HepG2 (cell line): Measurements from ENCODE around the gene ZBTB7B. TPM values are rescaled to one million over a fixed set of nuclear protein-coding genes. Genes with fewer than 3 reads are reported as not detected.

ENCODE experiments used
- FOXK1 ChIP-seq: sonication (generic); formaldehyde crosslinking; IDR thresholded peaks from 2 replicates; pipeline ENCODE4 v1.4.0; 2020; ENCODE audit warnings: low read depth, missing genetic modification reagents, borderline replicate concordance
- JARID2 ChIP-seq: sonication (generic); formaldehyde crosslinking; IDR thresholded peaks from 2 replicates; pipeline ENCODE4 v1.8.1; 2023; ENCODE audit warnings: missing genetic modification reagents, inconsistent platforms; ENCODE audit not compliant: insufficient replicate concordance
- MED8 ChIP-seq: sonication (generic); formaldehyde crosslinking; IDR thresholded peaks from 2 replicates; pipeline ENCODE4 v1.8.1; 2023; ENCODE audit warnings: mild to moderate bottlenecking, missing genetic modification reagents; ENCODE audit not compliant: insufficient replicate concordance
- NCOA5 ChIP-seq: sonication (generic); formaldehyde crosslinking; IDR thresholded peaks from 2 replicates; pipeline ENCODE4 v1.4.0; 2020; ENCODE audit warnings: missing genetic modification reagents
- NFRKB ChIP-seq: fragments of 450-650 bp; IDR thresholded peaks from 2 replicates; pipeline ENCODE4 v1.6.1; 2017
- PAWR ChIP-seq: sonication (generic); formaldehyde crosslinking; IDR thresholded peaks from 2 replicates; pipeline ENCODE4 v1.4.0; 2020; ENCODE audit warnings: missing genetic modification reagents, mild to moderate bottlenecking, borderline replicate concordance
- PCBP1 ChIP-seq: fragments of 200-400 bp; formaldehyde crosslinking; IDR thresholded peaks from 2 replicates; pipeline ENCODE4 v1.6.1; 2017; ENCODE audit warnings: mild to moderate bottlenecking, low read depth, low read length, borderline replicate concordance
- POLR2AphosphoS2 ChIP-seq: IDR thresholded peaks from 2 replicates; pipeline ENCODE4 v1.6.1; 2011; ENCODE audit warnings: low read depth, low read length, improper control_type of control experiment
- RARA ChIP-seq: IDR thresholded peaks from 2 replicates; pipeline ENCODE4 v1.6.1; 2016; ENCODE audit warnings: missing genetic modification reagents, missing compliant biosample characterization
- REPIN1 ChIP-seq: sonication (generic); formaldehyde crosslinking; IDR thresholded peaks from 2 replicates; pipeline ENCODE4 v1.8.0; 2022; ENCODE audit warnings: missing genetic modification reagents, low read depth, mild to moderate bottlenecking, borderline replicate concordance
- SMC3 ChIP-seq: IDR thresholded peaks from 2 replicates; pipeline ENCODE4 v1.6.1; 2011; ENCODE audit warnings: low read length, improper control_type of control experiment
- SOX5 ChIP-seq: IDR thresholded peaks from 2 replicates; pipeline ENCODE4 v1.6.1; 2016; ENCODE audit warnings: borderline replicate concordance
- ZFP36 ChIP-seq: fragments of 150-350 bp; IDR thresholded peaks from 2 replicates; pipeline ENCODE4 v1.6.1; 2018; ENCODE audit warnings: borderline replicate concordance, low read length, low read depth; ENCODE audit not compliant: partially characterized antibody
- ZMYM3 ChIP-seq: sonication (generic); formaldehyde crosslinking; IDR thresholded peaks from 2 replicates; pipeline ENCODE4 v1.5.1; 2020; ENCODE audit warnings: mild to moderate bottlenecking, missing genetic modification reagents
- ZNF12 ChIP-seq: sonication (generic); formaldehyde crosslinking; IDR thresholded peaks from 2 replicates; pipeline ENCODE4 v1.5.0; 2020; ENCODE audit warnings: missing genetic modification reagents
- ZNF225 ChIP-seq: sonication (generic); formaldehyde crosslinking; IDR thresholded peaks from 2 replicates; pipeline ENCODE4 v1.4.0; 2020; ENCODE audit warnings: mild to moderate bottlenecking, missing genetic modification reagents
- ZNF232 ChIP-seq: sonication (generic); formaldehyde crosslinking; IDR thresholded peaks from 2 replicates; pipeline ENCODE4 v1.4.0; 2020; ENCODE audit warnings: missing genetic modification reagents, borderline replicate concordance
- ZNF282 ChIP-seq: fragments of 450-650 bp; IDR thresholded peaks from 2 replicates; pipeline ENCODE4 v1.6.1; 2018; ENCODE audit not compliant: partially characterized antibody
- ZNF460 ChIP-seq: sonication (generic); formaldehyde crosslinking; IDR thresholded peaks from 2 replicates; pipeline ENCODE4 v1.5.1; 2020; ENCODE audit warnings: missing genetic modification reagents, mild to moderate bottlenecking, borderline replicate concordance
- ZNF547 ChIP-seq: sonication (generic); formaldehyde crosslinking; IDR thresholded peaks from 2 replicates; pipeline ENCODE4 v1.5.1; 2020; ENCODE audit warnings: mild to moderate bottlenecking, missing genetic modification reagents
- ZNF549 ChIP-seq: sonication (generic); formaldehyde crosslinking; IDR thresholded peaks from 2 replicates; pipeline ENCODE4 v1.5.0; 2020; ENCODE audit warnings: missing genetic modification reagents
- ZNF558 ChIP-seq: sonication (generic); formaldehyde crosslinking; IDR thresholded peaks from 2 replicates; pipeline ENCODE4 v1.9.0; 2022; ENCODE audit warnings: mild to moderate bottlenecking, missing genetic modification reagents, borderline replicate concordance
- ZNF572 ChIP-seq: sonication (generic); formaldehyde crosslinking; IDR thresholded peaks from 2 replicates; pipeline ENCODE4 v1.5.1; 2020; ENCODE audit warnings: mild to moderate bottlenecking, missing genetic modification reagents
- polyA plus RNA-seq, 8 experiments: library from polyadenylated mRNA; depleted of rRNA in 3 of 8; stranded (reverse) in 7 of 8; unstranded in 1 of 8; fragments of >200 nt; fragmentation: Illumina TruSeq in 4 of 8; extraction: Trizol in 4 of 8; gene quantifications; 2 replicates each; pipeline versions ENCODE4 v1.2.1 to v1.2.3, GENCODE V29; 2011 to 2016; ENCODE audit warnings: low read depth in 4 of 8, missing spikeins in 1 of 8, mixed read lengths in 1 of 8; ENCODE audit not compliant: insufficient read depth in 1 of 8
- total RNA-seq, 5 experiments: library from RNA; depleted of rRNA; stranded (reverse); fragments of >200 nt; fragmentation: Illumina TruSeq; extraction: Trizol; gene quantifications; 2 replicates each; pipeline ENCODE4 v1.2.3, GENCODE V29; 2016; ENCODE audit warnings: low read depth in 1 of 5
- TF ChIP-seq, protein P1 (sequence below): sonication (generic); formaldehyde crosslinking; conservative IDR thresholded peaks from 2 replicates; pipeline ENCODE4 v1.8.0; 2022; ENCODE audit warnings: missing genetic modification reagents
- TF ChIP-seq, protein P2 (sequence below), 2 experiments: sonication (generic) in 1 of 2; formaldehyde crosslinking in 1 of 2; IDR thresholded peaks; 2 replicates each; pipeline versions ENCODE4 v1.5.1 to v1.6.1; 2011 to 2020; ENCODE audit warnings: borderline replicate concordance in 1 of 2, low read depth in 1 of 2, low read length in 1 of 2, mild to moderate bottlenecking in 1 of 2, missing genetic modification reagents in 1 of 2, moderate library complexity in 1 of 2
- TF ChIP-seq, protein P3 (sequence below): sonication (generic); formaldehyde crosslinking; conservative IDR thresholded peaks from 2 replicates; pipeline ENCODE4 v1.5.0; 2020; ENCODE audit warnings: missing genetic modification reagents

ZBTB7B gene
- total and polyA plus RNA-seq, 2 of the 13 experiments (the other 11 are each of a cell fraction or from before 2014, with no cell fraction given) = 15.5 to 17.5 TPM

DNA sequence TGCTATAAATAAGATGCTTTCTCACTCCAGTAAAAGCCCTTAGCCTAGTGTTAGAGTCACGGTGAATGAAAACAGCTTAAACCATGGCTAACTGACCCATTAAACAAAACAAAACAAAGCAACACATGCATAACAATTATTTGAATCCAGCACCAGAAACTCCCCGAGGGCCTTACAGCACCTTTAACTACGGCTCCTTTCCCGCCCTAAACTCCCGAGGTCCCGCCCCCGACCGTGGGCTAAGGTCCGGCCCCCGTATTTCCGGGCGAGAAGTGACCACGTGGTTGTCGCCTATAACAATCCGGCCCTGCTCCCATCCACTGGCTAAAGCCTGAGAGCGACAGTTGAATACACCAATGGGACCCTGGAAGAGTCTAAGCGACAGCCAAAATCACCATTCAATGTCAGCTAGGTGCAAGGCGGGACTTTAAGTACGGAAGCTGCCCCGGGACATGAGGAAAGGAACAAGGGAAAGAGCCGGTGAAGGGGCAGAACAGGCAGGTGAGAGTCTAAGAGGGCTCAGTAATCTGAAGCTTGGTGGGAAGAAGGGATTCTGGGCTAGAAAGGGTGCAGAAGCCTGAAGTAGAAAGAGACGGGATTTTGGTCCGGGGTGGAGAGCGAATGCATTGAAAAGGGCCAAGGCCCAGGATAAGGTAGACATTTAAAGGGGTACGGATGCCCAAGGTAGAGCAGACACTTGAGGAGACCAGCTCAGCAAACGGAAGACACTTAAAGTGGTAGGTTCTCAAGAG, 19.5 kb upstream of the ZBTB7B start, which contains the start of gene FLAD1 (continued):
- TF ChIP-seq REPIN1 (CRISPR knock-in tag) (peak; percentile 29; the same call in 1 of the 2 replicates), ZNF558 (no peak), SMC3 (no peak), PAWR (CRISPR knock-in tag) (no peak), ZNF549 (CRISPR knock-in tag) (no peak), ZMYM3 (CRISPR knock-in tag) (no peak), NFRKB (no peak), ZNF232 (CRISPR knock-in tag) (peak; percentile 42; the same call in 1 of the 2 replicates), ZNF572 (CRISPR knock-in tag) (no peak), ZNF460 (CRISPR knock-in tag) (no peak), ZNF547 (CRISPR knock-in tag) (no peak), ZNF225 (CRISPR knock-in tag) (no peak), ZNF282 (no peak), ZFP36 (no peak), JARID2 (CRISPR knock-in tag) (no peak), NCOA5 (CRISPR knock-in tag) (no peak), POLR2AphosphoS2 (no peak), PCBP1 (no peak), RARA (CRISPR knock-in tag) (no peak), MED8 (CRISPR knock-in tag) (peak; percentile 74), ZNF12 (no peak), SOX5 (CRISPR knock-in tag) (peak; percentile 39; the same call in 1 of the 2 replicates), FOXK1 (peak; percentile 80)
- TF ChIP-seq, protein P1, sequence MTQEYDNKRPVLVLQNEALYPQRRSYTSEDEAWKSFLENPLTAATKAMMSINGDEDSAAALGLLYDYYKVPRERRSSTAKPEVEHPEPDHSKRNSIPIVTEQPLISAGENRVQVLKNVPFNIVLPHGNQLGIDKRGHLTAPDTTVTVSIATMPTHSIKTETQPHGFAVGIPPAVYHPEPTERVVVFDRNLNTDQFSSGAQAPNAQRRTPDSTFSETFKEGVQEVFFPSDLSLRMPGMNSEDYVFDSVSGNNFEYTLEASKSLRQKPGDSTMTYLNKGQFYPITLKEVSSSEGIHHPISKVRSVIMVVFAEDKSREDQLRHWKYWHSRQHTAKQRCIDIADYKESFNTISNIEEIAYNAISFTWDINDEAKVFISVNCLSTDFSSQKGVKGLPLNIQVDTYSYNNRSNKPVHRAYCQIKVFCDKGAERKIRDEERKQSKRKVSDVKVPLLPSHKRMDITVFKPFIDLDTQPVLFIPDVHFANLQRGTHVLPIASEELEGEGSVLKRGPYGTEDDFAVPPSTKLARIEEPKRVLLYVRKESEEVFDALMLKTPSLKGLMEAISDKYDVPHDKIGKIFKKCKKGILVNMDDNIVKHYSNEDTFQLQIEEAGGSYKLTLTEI = no peak
- TF ChIP-seq, protein P2, sequence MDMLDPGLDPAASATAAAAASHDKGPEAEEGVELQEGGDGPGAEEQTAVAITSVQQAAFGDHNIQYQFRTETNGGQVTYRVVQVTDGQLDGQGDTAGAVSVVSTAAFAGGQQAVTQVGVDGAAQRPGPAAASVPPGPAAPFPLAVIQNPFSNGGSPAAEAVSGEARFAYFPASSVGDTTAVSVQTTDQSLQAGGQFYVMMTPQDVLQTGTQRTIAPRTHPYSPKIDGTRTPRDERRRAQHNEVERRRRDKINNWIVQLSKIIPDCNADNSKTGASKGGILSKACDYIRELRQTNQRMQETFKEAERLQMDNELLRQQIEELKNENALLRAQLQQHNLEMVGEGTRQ (IDR thresholded peaks at IDR 0.05; ENCODE audit: low read depth, low read length) = peak; percentile 78
- TF ChIP-seq, protein P2 (CRISPR knock-in tag; IDR thresholded peaks at IDR 0.05; ENCODE audit: borderline replicate concordance) = peak; percentile 93; the same call in 1 of the 2 replicates
- TF ChIP-seq, protein P3, sequence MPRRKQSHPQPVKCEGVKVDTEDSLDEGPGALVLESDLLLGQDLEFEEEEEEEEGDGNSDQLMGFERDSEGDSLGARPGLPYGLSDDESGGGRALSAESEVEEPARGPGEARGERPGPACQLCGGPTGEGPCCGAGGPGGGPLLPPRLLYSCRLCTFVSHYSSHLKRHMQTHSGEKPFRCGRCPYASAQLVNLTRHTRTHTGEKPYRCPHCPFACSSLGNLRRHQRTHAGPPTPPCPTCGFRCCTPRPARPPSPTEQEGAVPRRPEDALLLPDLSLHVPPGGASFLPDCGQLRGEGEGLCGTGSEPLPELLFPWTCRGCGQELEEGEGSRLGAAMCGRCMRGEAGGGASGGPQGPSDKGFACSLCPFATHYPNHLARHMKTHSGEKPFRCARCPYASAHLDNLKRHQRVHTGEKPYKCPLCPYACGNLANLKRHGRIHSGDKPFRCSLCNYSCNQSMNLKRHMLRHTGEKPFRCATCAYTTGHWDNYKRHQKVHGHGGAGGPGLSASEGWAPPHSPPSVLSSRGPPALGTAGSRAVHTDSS = no peak
